Measurements from ENCODE around the gene SREBF2.
A peak's percentile ranks its signal among the peaks of the same experiment; 100 is the strongest.
"Not testable (repeated sequence)": the region's sequence is repeated elsewhere in the genome, so short reads cannot be mapped to it uniquely, and the experiment has no call there.

SREBF2 gene

DNA sequence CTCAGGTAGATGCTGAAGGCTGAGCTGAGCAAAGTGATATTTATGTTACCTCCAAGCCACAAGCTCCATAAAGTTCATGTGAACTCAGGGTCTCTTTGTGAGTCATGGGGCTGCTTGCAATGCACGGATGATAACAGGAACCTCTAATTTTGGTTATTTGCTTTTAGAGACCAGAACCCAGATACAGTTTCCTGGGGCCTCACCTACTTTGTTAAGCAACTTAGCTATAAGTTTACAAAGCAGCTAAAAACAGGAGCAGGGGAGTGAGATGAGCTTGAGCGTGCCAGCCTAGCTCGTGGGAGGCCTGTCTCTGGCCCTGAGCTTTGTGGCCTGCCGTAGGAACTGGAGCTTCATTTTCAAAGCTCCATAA lies 29.2 kb downstream of the SREBF2 start:
- Histone ChIP-seq H3K27me3 (ENCODE audit: insufficient read depth, poor library complexity, severe bottlenecking) (no peaks in the 10 kb centered on the region), H3K4me3 (replicated peaks; ENCODE audit: insufficient read depth, low read length) (no peak overlapping the region), H3K27ac (replicated peaks) (peak overlapping the region; percentile 69)
- peak; percentile 50 to 74 for DNase-seq (ENCODE audit: low read depth in 1 of 2, low spot score in 1 of 2)
- TF ChIP-seq SPI1 (IDR thresholded peaks at IDR 0.05; ENCODE audit: borderline replicate concordance, low read depth) (no peak), GABPA (IDR thresholded peaks at IDR 0.05; ENCODE audit: low read depth) (no peak)

DNA sequence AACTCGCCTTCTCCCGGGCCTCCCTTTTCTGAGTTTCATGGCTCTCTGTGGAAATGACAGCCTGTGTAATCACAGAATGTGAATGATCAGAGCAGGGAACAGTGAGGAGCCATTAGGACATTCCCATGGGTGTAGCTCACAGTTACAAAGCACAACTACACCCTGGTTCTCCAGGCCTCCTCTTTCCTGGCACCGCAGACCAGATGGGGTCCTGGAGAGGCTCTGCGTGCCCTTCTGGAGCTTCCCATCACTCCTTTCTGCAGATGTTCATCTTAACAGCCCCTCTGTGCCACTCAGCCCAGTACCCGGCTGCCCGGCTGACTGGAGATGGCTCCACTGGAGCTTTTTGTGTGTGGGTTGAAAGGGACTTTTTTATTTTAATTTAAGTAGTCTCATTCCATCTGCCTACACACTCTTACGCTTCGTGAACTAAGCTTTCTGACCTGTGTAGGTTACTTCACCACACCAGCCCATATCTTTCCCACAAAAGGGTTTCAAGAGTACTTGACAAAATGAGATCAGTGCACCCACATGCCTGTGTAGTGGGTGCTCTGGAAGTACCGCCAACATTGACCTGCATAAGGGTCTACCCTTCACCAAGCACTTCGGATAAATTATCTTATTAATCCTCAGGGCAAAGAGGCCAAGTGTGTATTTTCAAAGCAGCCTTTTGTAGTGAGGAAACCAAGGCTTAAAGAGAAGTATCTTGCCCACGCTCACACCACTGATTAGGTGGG lies 29.8 kb downstream of the SREBF2 start:
- no peak for DNase-seq (ENCODE audit: low read depth in 1 of 2, low spot score in 1 of 2)
- Histone ChIP-seq H3K27me3 (ENCODE audit: insufficient read depth, poor library complexity, severe bottlenecking) (no peaks in the 10 kb centered on the region), H3K4me3 (replicated peaks; ENCODE audit: insufficient read depth, low read length) (no peak overlapping the region), H3K27ac (replicated peaks) (peak overlapping the region; percentile 69)
- TF ChIP-seq SPI1 (IDR thresholded peaks at IDR 0.05; ENCODE audit: borderline replicate concordance, low read depth) (no peak), GABPA (IDR thresholded peaks at IDR 0.05; ENCODE audit: low read depth) (no peak), POLR2AphosphoS5 (IDR thresholded peaks at IDR 0.05; ENCODE audit: low read depth) (no peak)
- TF ChIP-seq, protein P1, sequence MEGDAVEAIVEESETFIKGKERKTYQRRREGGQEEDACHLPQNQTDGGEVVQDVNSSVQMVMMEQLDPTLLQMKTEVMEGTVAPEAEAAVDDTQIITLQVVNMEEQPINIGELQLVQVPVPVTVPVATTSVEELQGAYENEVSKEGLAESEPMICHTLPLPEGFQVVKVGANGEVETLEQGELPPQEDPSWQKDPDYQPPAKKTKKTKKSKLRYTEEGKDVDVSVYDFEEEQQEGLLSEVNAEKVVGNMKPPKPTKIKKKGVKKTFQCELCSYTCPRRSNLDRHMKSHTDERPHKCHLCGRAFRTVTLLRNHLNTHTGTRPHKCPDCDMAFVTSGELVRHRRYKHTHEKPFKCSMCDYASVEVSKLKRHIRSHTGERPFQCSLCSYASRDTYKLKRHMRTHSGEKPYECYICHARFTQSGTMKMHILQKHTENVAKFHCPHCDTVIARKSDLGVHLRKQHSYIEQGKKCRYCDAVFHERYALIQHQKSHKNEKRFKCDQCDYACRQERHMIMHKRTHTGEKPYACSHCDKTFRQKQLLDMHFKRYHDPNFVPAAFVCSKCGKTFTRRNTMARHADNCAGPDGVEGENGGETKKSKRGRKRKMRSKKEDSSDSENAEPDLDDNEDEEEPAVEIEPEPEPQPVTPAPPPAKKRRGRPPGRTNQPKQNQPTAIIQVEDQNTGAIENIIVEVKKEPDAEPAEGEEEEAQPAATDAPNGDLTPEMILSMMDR (IDR thresholded peaks at IDR 0.05; ENCODE audit: insufficient read depth, low read length) = no peak
- TF ChIP-seq, protein P2, sequence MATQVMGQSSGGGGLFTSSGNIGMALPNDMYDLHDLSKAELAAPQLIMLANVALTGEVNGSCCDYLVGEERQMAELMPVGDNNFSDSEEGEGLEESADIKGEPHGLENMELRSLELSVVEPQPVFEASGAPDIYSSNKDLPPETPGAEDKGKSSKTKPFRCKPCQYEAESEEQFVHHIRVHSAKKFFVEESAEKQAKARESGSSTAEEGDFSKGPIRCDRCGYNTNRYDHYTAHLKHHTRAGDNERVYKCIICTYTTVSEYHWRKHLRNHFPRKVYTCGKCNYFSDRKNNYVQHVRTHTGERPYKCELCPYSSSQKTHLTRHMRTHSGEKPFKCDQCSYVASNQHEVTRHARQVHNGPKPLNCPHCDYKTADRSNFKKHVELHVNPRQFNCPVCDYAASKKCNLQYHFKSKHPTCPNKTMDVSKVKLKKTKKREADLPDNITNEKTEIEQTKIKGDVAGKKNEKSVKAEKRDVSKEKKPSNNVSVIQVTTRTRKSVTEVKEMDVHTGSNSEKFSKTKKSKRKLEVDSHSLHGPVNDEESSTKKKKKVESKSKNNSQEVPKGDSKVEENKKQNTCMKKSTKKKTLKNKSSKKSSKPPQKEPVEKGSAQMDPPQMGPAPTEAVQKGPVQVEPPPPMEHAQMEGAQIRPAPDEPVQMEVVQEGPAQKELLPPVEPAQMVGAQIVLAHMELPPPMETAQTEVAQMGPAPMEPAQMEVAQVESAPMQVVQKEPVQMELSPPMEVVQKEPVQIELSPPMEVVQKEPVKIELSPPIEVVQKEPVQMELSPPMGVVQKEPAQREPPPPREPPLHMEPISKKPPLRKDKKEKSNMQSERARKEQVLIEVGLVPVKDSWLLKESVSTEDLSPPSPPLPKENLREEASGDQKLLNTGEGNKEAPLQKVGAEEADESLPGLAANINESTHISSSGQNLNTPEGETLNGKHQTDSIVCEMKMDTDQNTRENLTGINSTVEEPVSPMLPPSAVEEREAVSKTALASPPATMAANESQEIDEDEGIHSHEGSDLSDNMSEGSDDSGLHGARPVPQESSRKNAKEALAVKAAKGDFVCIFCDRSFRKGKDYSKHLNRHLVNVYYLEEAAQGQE (IDR thresholded peaks at IDR 0.05; ENCODE audit: insufficient replicate concordance, low read depth) = no peak

DNA sequence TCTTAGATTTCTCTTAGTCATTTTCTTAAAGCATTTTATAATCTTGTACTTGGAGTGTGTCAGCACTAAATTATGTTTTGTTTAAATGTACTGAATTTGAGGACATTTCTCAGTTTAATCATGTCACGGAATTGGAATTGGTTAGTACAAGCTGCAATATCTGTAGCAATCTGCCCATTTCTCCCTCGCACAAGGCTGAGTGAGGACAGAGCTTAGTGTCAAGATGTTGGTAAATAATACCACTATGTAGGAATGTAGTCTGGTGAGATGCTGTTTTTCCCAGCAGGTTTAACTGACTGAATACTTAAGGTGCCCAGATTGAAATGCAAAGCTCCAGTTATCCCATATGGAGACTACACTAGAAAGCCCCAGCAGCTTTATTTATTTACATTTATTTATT lies 30.6 kb downstream of the SREBF2 start:
- Histone ChIP-seq H3K27me3 (ENCODE audit: insufficient read depth, poor library complexity, severe bottlenecking) (no peaks in the 10 kb centered on the region), H3K27ac (replicated peaks) (peak overlapping the region; percentile 69), H3K4me3 (replicated peaks; ENCODE audit: insufficient read depth, low read length) (no peak overlapping the region)
- no peak for DNase-seq (ENCODE audit: low read depth in 1 of 2, low spot score in 1 of 2)
- TF ChIP-seq SPI1 (IDR thresholded peaks at IDR 0.05; ENCODE audit: borderline replicate concordance, low read depth) (no peak), POLR2AphosphoS5 (IDR thresholded peaks at IDR 0.05; ENCODE audit: low read depth) (no peak), GABPA (IDR thresholded peaks at IDR 0.05; ENCODE audit: low read depth) (no peak)
- TF ChIP-seq, protein P1 (IDR thresholded peaks at IDR 0.05; ENCODE audit: insufficient read depth, low read length) = no peak
- TF ChIP-seq, protein P2 (IDR thresholded peaks at IDR 0.05; ENCODE audit: insufficient replicate concordance, low read depth) = no peak

- Histone ChIP-seq H3K4me3 (replicated peaks; ENCODE audit: insufficient read depth, low read length) (no peak overlapping the region), H3K27me3 (ENCODE audit: insufficient read depth, poor library complexity, severe bottlenecking) (no peaks in the 10 kb centered on the region), H3K27ac (replicated peaks) (no peak overlapping the region)
- TF ChIP-seq, protein P2 (IDR thresholded peaks at IDR 0.05; ENCODE audit: insufficient replicate concordance, low read depth) = no peak
- TF ChIP-seq, protein P1 (IDR thresholded peaks at IDR 0.05; ENCODE audit: insufficient read depth, low read length) = no peak
- DNase-seq (ENCODE audit: low read depth in 1 of 2, low spot score in 1 of 2) = no peak
Observed at GRCh38 chr22:41868556-41868955, 35.7 kb downstream of the SREBF2 start.

DNA sequence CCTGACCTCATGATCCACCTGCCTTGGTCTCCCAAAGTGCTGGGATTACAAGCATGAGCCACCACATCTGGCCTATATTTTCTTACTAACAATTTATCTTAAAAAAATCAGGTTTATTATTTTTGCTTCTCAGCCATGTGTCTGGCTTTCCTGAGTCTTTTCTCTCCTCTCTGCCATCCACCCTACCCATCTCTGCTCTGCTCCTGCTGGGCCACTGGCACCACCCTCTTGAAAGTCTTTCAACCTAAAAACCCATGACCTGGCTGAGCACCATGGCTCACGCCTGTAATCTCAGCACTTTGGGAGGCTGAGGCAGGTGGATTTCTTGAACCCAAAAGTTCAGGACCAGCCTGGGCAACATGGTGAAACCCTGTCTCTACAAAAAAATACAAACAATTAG lies 37.2 kb downstream of the SREBF2 start:
- H3K4me3 ChIP-seq (replicated peaks; ENCODE audit: insufficient read depth, low read length); DNase-seq (ENCODE audit: low read depth in 1 of 2, low spot score in 1 of 2); H3K27me3 ChIP-seq (ENCODE audit: insufficient read depth, poor library complexity, severe bottlenecking); H3K27ac ChIP-seq (replicated peaks): not testable (repeated sequence)

All from HL-60 (cell line).